Nephron (organoid): ENCODE results near the gene KLHL11.
A peak's percentile ranks its signal among the peaks of the same experiment; 100 is the strongest.

Source experiments
- H3K27ac Mint-ChIP-seq, 3 experiments: 2 replicates each; pipeline ENCODE4 v1.8.0; 2020; ENCODE audit warnings: mixed read lengths in 3 of 3, mild to moderate bottlenecking in 2 of 3, moderate library complexity in 1 of 3
- H3K27me3 Mint-ChIP-seq: 2 replicates; pipeline ENCODE4 v1.8.0; 2021; ENCODE audit warnings: low read depth, mild to moderate bottlenecking, moderate library complexity, mixed read lengths
- H3K36me3 Mint-ChIP-seq: 2 replicates; pipeline ENCODE4 v1.8.0; 2020; ENCODE audit warnings: low read depth, mixed read lengths
- H3K4me1 Mint-ChIP-seq: 2 replicates; pipeline ENCODE4 v1.8.0; 2020; ENCODE audit warnings: mixed read lengths
- H3K4me3 Mint-ChIP-seq, 3 experiments: 2 replicates each; pipeline ENCODE4 v1.8.0; 2020; ENCODE audit warnings: mild to moderate bottlenecking in 3 of 3, mixed read lengths in 3 of 3, moderate library complexity in 2 of 3
- H3K9me3 Mint-ChIP-seq: 2 replicates; pipeline ENCODE4 v1.8.0; 2020; ENCODE audit warnings: mixed read lengths
- TF ChIP-seq, protein P1 (sequence below), 3 experiments: fragments of 200-600 bp; sonication (generic); IDR thresholded peaks; one replicate each; pipeline ENCODE4 v1.5.0; 2021; ENCODE audit warnings: antibody characterized with exemption in 3 of 3; ENCODE audit not compliant: unreplicated experiment in 3 of 3

The KLHL11 gene

GRCh38 chr17:41825175-41825845 is 39.9 kb downstream of the KLHL11 start:
- Mint-ChIP-seq H3K4me1 (no peaks in the 10 kb centered on the region), H3K27me3 (no peaks in the 10 kb centered on the region), H3K27ac (no peak overlapping the region), H3K9me3 (no peaks in the 10 kb centered on the region), H3K4me3 (no peak overlapping the region), H3K36me3 (peaks cover 39% of the 10 kb centered on the region)
- TF ChIP-seq, protein P1, sequence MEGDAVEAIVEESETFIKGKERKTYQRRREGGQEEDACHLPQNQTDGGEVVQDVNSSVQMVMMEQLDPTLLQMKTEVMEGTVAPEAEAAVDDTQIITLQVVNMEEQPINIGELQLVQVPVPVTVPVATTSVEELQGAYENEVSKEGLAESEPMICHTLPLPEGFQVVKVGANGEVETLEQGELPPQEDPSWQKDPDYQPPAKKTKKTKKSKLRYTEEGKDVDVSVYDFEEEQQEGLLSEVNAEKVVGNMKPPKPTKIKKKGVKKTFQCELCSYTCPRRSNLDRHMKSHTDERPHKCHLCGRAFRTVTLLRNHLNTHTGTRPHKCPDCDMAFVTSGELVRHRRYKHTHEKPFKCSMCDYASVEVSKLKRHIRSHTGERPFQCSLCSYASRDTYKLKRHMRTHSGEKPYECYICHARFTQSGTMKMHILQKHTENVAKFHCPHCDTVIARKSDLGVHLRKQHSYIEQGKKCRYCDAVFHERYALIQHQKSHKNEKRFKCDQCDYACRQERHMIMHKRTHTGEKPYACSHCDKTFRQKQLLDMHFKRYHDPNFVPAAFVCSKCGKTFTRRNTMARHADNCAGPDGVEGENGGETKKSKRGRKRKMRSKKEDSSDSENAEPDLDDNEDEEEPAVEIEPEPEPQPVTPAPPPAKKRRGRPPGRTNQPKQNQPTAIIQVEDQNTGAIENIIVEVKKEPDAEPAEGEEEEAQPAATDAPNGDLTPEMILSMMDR (IDR thresholded peaks at IDR 0.05; ENCODE audit: unreplicated experiment in 3 of 3) = no peak

GRCh38 chr17:41824086-41824485 is 41.1 kb downstream of the KLHL11 start:
- peaks cover 33% of the 10 kb centered on the region for H3K36me3 Mint-ChIP-seq
- TF ChIP-seq, protein P1 (IDR thresholded peaks at IDR 0.05; ENCODE audit: unreplicated experiment in 3 of 3) = no peak
- H3K27ac Mint-ChIP-seq = no peak overlapping the region
- H3K4me3 Mint-ChIP-seq = no peak overlapping the region
- H3K9me3 Mint-ChIP-seq = no peaks in the 10 kb centered on the region
- no peaks in the 10 kb centered on the region for H3K27me3 Mint-ChIP-seq
- H3K4me1 Mint-ChIP-seq = no peaks in the 10 kb centered on the region

DNA sequence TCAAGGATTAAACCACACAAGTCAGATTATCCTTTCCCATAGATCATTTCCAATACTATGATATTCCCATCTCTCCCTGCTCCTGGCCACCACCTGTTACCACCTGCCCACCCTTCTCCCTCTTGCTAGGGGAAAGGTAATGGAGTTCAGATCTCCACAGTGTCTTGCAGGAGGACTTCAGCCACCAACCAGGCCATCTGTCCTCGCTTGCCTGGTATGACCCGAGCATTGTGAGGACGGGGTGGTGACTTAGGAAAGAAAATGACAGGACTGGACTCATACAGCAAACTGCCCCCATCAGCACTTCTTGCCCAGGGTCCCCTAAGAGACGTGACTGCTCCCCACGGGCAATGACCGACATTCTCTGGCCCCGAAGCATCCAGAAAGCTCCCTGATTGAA is 41.6 kb downstream of the KLHL11 start:
- Mint-ChIP-seq H3K4me1 (no peaks in the 10 kb centered on the region), H3K9me3 (no peaks in the 10 kb centered on the region), H3K27me3 (no peaks in the 10 kb centered on the region), H3K27ac (peak overlapping the region in 1 of 3 experiments; percentile 61), H3K36me3 (peaks cover 29% of the 10 kb centered on the region), H3K4me3 (no peak overlapping the region)
- TF ChIP-seq, protein P1 (IDR thresholded peaks at IDR 0.05; ENCODE audit: unreplicated experiment in 3 of 3) = no peak

DNA sequence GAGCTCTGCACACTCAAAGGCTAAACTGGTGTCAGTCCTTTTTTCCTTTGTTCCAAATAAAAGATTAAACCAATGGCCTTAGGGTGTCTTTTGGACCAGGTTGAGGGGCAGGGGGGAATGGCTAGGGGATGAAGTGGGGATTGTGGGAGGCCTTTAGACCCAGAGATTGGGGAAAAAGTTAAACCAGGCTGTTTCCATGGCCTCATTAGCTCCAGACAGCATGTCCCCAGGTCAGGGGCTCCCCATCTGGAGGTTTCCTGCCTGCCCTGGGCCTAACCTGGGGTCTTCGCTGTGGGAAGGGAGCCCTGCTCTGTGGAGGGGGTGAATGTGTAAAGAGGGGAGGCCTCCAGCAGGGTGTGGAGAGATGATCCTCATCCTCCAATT is 42.1 kb downstream of the KLHL11 start:
- Mint-ChIP-seq H3K9me3 (no peaks in the 10 kb centered on the region), H3K4me1 (no peaks in the 10 kb centered on the region), H3K4me3 (no peak overlapping the region), H3K36me3 (peaks cover 31% of the 10 kb centered on the region), H3K27me3 (no peaks in the 10 kb centered on the region), H3K27ac (peak overlapping the region in 1 of 3 experiments; percentile 61)
- TF ChIP-seq, protein P1 (IDR thresholded peaks at IDR 0.05; ENCODE audit: unreplicated experiment in 3 of 3) = no peak

DNA sequence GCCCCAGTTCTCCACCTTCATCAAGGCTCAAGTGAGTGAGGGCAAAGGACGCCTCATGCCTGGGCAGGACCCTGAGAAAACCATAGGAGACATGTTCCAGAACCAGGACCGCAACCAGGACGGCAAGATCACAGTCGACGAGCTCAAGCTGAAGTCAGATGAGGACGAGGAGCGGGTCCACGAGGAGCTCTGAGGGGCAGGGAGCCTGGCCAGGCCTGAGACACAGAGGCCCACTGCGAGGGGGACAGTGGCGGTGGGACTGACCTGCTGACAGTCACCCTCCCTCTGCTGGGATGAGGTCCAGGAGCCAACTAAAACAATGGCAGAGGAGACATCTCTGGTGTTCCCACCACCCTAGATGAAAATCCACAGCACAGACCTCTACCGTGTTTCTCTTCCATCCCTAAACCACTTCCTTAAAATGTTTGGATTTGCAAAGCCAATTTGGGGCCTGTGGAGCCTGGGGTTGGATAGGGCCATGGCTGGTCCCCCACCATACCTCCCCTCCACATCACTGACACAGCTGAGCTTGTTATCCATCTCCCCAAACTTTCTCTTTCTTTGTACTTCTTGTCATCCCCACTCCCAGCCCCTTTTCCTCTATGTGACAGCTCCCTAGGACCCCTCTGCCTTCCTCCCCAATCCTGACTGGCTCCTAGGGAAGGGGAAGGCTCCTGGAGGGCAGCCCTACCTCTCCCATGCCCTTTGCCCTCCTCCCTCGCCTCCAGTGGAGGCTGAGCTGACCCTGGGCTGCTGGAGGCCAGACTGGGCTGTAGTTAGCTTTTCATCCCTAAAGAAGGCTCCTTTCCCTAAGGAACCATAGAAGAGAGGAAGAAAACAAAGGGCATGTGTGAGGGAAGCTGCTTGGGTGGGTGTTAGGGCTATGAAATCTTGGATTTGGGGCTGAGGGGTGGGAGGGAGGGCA is 42.7 kb downstream of the KLHL11 start:
- H3K4me3 Mint-ChIP-seq = no peak overlapping the region
- TF ChIP-seq, protein P1 (IDR thresholded peaks at IDR 0.05; ENCODE audit: unreplicated experiment in 3 of 3) = no peak
- peaks cover 31% of the 10 kb centered on the region for H3K36me3 Mint-ChIP-seq
- H3K27ac Mint-ChIP-seq = peak overlapping the region in 1 of 3 experiments; percentile 57
- H3K4me1 Mint-ChIP-seq = no peaks in the 10 kb centered on the region
- no peaks in the 10 kb centered on the region for H3K9me3 Mint-ChIP-seq
- H3K27me3 Mint-ChIP-seq = no peaks in the 10 kb centered on the region
